M059J (cell line): Measurements from ENCODE around the gene LY6G6C. TPM values are rescaled to one million over a fixed set of nuclear protein-coding genes. Genes with fewer than 3 reads are reported as not detected.
A peak's percentile ranks its signal among the peaks of the same experiment; 100 is the strongest.

ENCODE experiments used
- DNase-seq: peaks from one replicate; pipeline ENCODE4 v3.0.0-alpha.2; 2012; ENCODE audit warnings: low read depth
- total RNA-seq: library from RNA; depleted of rRNA; stranded (reverse); fragments of >200 nt; shearing (Covaris generic); gene quantifications from 2 replicates; pipeline ENCODE4 v1.2.3, GENCODE V29; 2014

LY6G6C gene
- total RNA-seq, 1 experiment from 2014 or later = not detected

DNA sequence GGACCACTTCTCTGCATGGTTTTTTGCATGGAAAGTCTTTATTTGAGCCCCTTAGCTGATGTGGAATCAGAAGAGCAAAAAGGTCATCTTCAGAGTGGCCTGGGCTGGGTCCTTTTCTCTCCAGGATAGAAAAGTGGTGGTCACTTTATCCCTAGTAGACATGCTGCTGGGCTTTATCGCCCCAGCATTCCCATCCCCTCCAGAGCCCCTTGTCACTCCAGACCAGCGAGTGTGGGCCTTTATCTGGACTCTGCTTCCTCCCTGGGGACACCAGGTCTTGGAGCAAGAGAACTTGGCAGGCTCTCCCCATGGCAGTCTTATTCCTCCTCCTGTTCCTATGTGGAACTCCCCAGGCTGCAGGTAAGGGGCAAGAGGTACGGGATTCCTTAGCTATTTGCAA is 14.9 kb downstream of the LY6G6C start, which contains the start of gene LY6G6F:
Gene LY6G6F, plus strand, starts transcription at position 268 of the 400 bp plus-strand sequence. Its CDS starts 41 bp downstream, at position 309.
- no peak for DNase-seq

DNA sequence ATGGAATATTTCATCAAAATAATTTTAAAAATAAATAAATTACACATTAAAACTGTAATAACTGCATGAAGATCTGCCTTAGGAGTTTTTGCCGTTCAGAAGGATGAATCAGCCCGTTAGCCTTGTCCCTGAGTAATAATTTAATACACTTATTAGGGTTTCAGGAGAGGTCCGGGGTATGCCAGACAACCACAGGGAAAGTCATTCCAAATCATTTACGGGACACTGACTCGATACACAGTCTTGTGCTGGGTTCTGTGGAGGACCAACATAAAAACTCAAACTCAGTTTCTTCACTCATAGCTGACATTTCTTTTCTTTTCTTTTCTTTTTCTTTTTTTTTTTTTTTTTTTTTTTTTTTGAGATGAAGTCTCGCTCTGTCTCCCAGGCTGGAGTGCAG is 15.6 kb downstream of the LY6G6C start:
- DNase-seq = peak; percentile 74

DNA sequence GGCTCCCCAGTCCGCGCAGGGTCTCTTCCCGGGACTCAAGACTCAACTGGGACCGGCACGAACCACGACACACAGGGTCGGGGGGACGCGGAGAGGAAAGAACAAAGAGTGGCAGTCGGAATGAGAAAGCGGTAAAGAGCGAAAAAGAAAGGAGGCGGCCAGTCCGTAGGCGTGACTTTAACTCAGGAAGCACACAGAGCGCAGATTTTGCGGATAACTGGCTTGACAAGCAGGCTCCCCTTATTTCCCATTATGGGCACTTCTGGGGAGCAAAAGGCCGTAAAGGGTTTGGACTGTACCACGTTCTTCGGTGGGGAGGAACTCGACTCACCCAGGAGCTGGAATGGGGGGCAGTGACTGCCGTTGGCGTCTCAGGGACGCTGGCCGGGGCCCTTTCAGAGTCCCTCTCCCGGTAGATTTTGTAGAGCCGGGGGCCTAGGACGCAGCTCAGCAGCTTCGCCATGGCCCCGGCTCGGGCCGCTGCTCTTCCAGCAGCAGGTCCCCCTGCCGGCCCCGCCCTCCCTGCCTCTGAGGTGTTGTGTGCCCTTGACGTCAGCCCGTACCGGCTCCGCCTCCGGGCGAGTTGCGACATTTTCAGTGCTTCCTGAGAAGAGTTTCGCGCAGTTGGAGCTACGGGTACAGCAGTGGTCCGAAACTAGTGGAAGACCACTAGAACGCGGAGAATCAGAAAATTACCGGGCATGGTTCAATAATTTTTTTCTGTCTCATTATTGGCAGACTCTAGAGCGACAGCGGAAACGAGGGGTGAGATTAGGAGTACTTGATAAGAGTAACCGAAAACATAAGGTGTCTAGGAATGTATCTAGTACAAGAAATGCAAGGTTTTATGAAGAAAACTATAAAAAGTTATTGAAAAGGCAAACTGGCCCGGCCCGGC is 18.5 kb downstream of the LY6G6C start, which contains the start of gene ABHD16A:
Gene ABHD16A, minus strand, starts transcription at position 506 of the 898 bp plus-strand sequence. Its CDS starts 43 bp downstream, at position 463.
- peak; percentile 99 for DNase-seq

DNA sequence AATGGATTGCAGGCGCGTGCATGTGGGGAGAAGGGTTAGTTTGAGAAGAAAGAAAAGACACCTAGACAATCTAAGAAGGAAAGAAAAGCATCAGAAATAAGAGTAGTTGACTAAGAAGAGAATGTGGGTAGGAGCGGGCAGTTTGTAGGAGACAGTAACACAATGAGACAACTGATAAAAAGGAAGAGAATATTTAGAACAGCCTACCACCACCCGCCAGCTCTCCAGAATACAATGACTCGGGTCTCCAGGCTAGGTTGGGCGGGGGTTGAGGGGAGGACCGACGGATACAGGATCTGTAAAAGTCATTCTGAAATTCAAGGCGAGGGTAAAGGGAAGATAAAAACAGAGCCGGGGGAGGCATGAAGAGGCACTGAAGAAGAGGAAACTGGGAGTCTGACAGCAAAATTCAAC is 19.1 kb downstream of the LY6G6C start:
- DNase-seq = no peak

DNA sequence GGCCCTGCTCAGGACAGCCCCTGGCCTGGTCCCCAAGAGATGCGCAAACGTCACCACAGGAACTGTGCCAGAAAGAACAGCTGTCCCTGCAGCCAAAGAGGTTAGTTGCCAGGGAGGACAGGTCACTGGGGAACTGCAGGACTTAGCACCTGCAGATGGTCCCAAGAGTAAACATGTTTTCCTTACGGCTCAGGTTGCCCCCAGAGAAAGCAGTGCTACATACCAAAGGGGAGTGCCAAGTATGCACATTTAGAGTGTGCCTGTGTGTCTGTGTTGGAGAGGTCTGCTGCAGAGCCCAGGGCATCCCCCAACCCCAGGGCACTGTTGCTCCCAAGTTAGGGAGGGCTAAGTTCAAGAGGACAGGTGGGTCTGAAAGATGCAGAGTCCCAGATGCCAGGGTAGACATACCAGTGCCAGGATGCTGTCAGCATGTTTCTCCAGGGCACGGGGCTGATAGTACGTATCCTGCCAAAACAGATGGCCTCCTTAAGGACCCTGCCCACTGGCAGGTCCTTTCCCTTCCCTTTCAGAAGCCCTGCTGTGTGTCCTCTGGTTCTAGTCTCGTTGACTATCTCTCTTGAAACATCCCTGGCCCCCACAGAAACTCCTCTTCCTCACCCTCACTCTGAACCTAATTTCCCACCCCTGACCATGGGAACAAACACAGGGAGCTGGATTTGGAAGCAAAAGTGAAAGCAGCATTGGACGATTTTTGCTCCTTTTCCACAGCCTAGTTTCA is 19.7 kb downstream of the LY6G6C start:
- DNase-seq = peak; percentile 48

DNA sequence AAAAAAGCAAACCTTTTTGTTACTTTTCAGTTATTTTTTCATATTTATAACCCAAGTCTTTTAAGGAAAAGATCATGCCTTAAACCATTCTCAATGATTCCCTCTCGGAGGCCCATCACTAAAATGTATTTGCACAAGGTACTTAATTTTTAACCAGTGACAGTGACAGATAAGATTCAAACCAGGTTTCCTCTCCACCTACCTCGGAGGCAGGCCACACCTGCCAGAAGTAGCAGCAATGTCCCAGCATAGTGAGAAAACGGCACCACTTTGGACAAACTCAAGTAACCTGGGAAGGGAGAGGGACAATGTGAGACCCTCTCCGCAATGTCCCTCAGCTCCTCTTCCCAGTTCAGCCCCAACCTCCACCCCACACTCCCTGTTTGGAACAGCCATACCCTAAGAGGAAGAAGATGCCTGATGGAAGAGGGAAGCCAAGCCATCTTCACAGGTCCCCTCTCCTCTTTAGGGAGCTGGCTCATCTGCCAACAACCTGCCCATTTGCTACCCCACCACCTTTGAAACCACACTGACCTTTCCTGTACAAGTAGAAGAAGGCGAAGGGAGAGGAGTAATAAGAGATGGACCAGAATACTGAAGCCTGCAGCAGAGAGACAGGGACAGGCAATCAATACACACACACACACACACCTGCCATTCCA is 20.7 kb downstream of the LY6G6C start:
- no peak for DNase-seq

DNA sequence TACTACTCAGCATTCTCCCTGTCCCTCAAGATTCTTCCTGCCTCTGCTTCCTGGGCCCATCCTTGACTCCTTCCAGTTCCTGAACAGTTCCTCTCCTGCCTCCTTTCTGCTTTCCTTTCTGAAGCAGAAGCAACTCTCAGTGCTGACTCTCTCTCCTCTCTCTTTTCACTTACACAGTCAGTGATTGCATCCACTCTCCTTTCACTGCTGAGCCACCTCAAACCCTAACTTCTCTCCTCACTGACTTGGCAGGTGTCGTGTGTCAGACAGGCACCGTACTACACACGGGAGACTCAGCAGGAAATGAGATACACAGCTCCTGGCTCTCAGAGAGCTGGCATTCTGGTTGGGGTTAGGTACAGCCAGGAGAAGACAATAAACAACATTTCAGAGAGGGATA is 24.0 kb downstream of the LY6G6C start:
- no peak for DNase-seq

DNA sequence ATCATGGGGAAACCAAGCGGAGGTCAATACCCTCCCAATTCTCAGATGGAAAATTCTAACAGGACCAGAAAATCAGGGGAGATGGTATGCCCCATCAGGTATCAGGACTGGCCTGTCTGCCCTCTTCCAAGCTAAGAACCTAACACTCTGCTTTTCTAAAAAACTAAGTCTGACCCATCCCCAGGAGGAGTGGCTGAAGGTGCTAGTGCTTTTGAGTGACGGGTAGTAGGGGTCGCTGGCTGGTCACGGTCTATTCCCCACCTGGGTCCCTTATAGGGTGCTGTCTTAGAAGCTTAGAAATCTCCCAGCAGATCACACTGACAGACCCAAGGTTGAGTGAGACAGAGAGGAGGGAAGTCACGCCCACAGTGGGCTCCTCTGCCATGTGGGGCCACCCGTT is 28.0 kb downstream of the LY6G6C start:
- no peak for DNase-seq

DNA sequence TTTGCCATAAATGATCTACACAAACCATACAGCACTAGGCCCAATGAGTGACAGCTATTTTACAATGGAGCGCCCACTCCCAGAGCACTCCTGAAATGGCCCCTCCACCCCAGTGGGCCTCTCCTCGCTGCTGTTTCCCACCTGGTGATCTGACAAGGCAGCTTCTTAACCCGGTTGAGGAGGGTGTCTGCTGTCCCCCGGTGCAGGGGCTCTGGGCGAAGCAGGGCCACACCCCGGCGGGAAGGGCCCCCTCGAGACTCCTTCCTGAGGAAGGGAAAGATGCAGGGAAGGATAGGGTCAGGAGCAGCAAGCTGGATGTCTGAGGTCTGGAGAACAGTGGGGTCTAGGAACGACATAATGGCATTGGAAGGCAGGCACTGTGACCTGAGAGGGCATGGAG is 28.7 kb downstream of the LY6G6C start:
- no peak for DNase-seq

DNA sequence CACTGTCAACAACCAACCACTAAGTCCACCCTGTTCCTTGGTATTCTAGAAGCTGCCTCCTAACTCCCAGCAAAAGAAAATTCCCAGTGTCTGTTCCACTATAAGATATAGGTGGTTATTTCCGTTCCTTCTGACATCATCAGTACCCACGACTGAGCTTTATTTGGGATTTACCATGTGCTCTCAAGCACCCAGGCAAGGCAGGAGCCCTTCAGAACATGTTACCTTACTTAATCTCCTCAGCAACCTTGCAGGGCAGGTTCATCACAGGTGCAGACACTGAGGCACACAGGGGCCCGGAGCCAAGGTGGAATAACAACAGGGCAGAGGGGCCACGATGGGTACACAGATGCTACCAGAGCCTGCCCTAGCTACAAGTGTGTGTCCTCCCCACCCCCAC is 29.2 kb downstream of the LY6G6C start:
- DNase-seq = no peak

DNA sequence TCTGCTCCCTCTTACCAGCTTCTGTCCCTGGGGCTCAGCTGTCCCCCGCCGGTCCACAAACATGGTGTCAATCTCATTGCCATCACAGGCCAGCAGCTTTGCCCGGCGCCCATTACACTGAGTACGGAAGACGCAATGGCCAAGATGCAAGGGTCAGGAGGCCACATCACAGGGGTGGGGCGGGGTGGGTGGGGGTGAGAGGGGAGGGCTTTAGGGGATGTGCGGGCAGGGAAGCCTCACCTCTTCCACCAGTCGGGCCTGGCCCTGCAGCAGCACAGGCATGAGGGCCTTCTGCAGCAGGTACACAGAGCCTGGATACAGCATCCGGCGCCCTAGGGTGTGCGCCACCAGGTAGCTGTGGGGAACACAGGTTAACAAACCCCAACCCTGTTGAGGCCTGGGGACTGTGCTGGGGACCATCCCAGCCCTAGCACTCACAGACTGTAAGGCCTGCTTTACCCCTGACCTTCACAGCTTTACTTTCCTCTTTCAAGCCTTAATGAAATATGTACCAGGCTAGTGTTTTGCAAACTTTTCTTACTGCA is 29.9 kb downstream of the LY6G6C start:
- no peak for DNase-seq

DNA sequence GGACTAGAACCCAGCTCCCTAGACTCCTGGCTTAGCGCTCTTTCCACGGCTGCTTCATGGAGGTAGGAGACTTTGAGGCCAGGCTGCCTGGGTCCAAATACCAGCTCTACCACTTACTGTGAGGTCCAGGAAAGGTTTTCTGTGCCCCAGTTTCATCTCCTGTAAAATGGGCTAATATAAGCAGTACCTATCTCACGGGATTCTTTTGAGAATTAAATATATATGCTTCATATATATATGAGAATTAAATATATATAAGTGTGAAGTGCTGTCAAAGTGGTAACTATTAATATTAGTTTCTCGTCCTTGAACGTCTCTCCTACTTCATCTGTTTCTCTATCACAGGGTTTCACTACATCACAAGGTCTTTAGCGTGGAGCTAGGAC is 30.5 kb downstream of the LY6G6C start:
- DNase-seq = no peak

DNA sequence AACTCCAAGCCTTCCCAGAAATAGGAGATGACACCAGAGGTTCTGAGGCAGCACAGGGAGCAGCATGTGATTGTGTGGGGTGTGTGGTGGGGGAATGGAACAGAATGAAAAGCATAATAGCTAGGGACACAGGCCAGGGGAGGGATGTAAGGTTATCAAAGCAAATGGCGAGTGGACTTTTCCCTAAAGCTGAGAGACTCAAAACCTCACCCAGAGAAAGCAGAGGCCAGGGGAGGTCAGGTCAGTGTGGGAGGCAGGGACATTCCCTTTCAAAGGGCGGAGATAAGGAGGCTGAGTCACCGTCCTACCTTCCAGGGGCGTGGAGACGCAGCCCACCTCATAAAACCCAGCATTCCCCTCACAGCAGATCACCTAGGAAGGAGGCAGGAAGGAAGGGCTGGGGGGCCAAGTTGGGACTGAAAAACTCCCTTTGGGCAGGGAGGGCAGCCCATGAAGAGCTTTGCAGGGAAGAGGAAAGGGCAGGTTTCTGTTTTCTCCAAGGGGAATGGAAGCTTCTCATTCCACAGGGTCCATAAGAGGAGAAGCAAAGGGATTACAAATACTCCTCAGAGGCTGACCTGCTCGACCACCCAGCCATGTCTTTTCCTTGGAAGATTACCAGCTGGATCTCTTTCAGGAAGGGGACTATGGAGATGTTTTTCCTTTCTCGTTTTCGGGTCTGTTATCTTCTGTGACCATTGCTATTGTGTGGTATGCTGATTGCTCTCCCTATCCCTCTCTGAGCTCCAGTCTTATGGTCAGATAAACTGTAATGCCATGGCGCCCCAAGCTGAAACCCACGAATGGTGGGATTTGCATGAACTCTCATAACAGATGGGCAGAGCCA is 31.1 kb downstream of the LY6G6C start:
- DNase-seq = no peak

DNA sequence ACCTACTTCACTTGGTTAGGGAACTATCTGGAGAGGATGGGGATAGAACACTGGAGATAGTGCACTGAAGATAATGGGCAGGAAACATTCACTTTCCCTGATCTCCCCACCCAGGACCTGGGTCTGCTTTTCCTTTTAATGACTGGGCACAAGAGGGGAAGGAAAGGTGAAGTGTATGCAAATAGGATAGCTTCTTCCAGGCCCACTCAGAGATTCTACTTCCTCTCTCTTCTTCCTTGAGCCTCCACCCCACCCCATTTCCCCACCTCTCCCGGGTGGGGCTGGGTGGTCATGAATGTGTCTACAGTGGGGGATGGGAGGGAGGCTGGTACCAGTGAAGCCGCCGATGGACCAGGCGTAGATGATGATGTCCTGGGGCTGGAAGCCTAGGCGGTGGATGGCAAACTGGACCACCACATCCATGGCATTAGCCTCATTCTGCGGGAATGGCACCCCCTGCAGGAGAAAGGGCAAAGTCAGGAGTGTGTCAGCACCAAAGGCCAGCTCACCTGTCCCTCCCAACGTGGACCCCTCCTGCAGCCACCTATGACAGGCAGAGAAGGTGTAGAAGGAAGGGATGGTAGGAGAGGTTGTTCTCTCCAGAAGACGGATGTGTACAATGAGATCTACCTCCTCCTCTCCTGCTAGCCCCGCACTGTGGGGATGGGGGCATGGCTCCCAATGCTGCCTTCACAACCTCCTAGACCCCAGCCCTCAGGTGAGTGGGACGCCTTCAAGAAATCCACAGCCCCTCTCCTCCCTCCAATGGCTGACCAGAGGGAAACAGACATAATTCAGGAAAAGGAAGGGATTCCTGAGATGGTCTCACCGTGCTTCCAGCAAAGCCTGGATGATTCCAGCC is 32.1 kb downstream of the LY6G6C start:
- no peak for DNase-seq

DNA sequence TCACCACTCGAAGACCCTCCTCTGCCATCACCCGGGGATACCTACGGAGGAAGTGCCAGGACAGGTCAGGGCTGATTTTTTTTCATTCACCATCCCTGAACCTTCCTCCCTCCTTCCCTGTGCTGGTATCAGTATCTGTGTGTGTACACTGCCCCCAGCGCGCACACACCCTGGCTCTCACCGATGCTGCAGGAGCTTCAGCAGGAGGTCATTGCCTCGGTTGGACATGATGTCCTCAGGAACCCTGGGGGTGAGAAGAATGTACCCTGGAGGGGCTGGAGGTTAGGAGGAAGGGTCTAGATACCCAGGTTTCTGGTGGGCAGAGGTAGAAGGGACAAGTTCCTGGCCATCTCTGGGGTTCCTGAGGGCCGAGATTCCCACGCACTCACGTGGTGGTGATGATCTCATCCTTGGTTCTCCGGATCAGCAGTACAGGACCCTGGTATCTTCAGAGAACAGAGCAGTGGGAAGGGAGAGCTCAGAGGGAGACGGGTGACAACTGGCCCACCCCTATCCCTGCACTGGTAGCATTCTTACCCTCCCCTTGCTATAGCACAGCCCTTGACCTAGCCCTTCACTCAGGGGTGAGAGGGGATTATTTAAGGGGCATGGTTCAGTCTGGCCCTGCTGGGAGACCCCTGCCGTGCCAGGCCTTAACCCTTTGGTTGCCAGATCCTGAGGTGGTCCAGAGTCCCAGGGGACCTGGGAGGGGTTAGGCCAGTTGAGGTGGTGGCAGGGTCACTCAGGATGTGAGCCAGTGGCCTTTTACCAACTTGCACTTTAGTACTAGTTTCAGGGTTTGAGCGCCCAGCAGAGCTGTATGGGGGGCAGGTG is 33.5 kb downstream of the LY6G6C start:
- DNase-seq = no peak

DNA sequence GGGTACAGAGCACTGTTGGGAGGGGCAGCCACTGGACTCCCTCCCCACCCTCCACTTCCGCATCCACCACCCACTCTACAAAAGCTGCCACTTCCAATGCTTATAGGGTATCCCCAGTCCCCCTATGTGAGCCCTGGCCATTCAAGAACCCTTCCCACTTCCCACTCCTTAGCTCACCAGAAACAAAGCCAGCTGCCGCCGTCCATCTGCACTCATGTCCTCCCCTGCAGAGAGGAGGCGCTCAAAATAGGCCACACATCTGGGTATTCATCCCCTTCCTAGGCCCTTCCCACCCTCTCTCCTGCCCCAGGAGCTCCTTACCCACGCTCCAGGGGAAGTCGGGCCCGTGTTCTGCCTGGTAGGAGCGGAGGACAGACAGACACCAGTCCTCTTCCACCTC is 34.2 kb downstream of the LY6G6C start:
- no peak for DNase-seq

DNA sequence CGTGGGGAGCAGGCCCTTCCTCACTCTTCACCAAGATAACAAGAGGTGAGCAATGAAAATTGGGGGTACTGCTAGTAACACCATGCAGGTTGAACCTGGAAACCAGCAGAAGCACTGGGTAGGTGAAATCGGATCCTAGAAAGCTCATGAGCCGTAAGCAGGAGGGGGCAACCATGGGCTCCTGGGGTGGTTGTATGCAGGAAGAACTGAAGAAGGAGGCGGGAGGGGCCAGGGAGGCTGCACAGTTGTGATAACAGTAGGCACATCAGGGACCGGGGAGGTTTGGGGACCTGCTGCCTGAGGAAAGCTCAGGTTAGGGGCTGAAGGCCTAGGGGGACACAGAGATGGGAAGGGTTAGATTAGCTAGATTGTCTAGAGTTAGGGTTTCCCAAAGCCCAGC is 35.1 kb downstream of the LY6G6C start:
- no peak for DNase-seq

DNA sequence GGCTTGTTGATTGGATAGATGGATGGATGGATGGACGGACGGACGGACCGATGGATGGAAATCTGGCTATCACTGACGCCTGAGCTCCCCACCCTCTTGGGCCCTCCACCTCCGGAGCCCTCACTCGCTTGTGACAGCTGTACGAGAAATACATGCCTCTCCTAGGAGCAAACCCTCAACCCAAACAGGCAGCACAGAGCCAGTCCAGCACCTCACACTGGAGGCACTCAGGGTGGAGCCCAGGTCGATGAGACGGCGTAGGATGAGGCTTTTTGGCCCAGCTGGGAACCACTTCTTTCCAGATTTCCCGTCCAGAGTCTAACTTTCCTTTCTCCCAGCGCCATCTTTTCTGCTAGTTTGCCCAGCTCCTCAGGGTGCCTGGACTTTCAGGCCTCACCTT is 38.0 kb downstream of the LY6G6C start:
- no peak for DNase-seq

DNA sequence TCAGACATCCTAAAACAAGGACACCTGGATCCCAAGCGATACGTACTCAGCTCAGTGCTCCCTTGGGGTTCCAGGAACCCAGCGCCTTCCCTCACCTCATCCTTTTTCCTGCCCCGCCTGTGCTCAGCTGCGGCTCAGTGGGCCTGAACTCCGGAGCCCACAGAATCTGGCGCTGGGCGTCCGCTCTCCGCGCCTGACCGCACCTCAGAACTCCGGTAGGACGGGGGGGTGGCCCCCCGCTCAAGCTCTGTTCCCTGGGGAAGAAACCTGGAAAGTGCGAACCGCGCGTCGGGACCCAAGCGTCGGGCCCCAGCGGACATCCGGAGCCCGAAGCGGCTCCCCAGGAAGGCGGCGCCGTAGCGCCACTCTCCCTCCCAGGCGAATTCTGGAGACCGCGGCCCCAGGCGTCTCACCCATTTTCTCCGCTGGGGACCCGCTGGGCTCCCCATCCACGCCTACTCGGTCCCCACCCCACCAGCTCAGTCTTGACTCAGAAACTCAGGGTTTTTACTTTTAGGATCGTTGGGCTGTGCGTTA is 40.3 kb downstream of the LY6G6C start:
- peak; percentile 67 for DNase-seq
